Body of pancreas (tissue), 4 donors: ENCODE results near the gene TCF12. TPM values are rescaled to one million over a fixed set of nuclear protein-coding genes. Genes with fewer than 3 reads are reported as not detected.

Experiments
- ATAC-seq: fragments of 150-250 bp; one replicate; pipeline ENCODE4 v1.9.1; 2016
- DNase-seq, 4 donors: peaks; one replicate each; pipeline ENCODE4 v3.0.0-alpha.2; 2019
- H3K27ac ChIP-seq, 4 donors: fragments of 200-600 bp; sonication (generic); 1 replicate in 3 of 4; 2 replicates in 1 of 4; pipeline versions ENCODE4 v1.5.1 to v1.6.1; 2016 to 2019; ENCODE audit warnings: mild to moderate bottlenecking in 1 of 4, mixed read lengths in 1 of 4, moderate library complexity in 1 of 4
- H3K27me3 ChIP-seq, 2 donors: fragments of 200-600 bp; sonication (generic); one replicate each; pipeline ENCODE4 v1.6.0; 2016; ENCODE audit warnings: mild to moderate bottlenecking in 1 of 2
- H3K36me3 ChIP-seq, 2 donors: fragments of 200-600 bp; sonication (generic); replicated peaks in 1 of 2; 2 replicates each; pipeline ENCODE4 v1.5.1; 2016; ENCODE audit warnings: low read depth in 2 of 2; ENCODE audit not compliant: insufficient read depth in 1 of 2
- H3K4me1 ChIP-seq: fragments of 200-600 bp; sonication (generic); one replicate; pipeline ENCODE4 v1.6.0; 2016
- H3K4me3 ChIP-seq, 2 donors: fragments of 200-600 bp; sonication (generic); 1 replicate in 1 of 2; 2 replicates in 1 of 2; pipeline ENCODE4 v1.5.1; 2016 to 2019
- H3K9me3 ChIP-seq, 3 donors: fragments of 200-600 bp; sonication (generic); 1 replicate in 2 of 3; 2 replicates in 1 of 3; pipeline ENCODE4 v1.5.1; 2016
- CTCF ChIP-seq, 7 experiments: fragments of 450-650 bp in 4 of 7; fragments of 200-600 bp in 3 of 7; sonication (generic) in 3 of 7; IDR thresholded peaks; one replicate each; pipeline ENCODE4 v1.5.1; 2016 to 2019; ENCODE audit warnings: antibody characterized with exemption in 7 of 7
- POLR2A ChIP-seq, 3 donors: fragments of 450-650 bp; IDR thresholded peaks; one replicate each; pipeline ENCODE4 v1.6.1; 2016; ENCODE audit warnings: antibody characterized with exemption in 3 of 3, mild to moderate bottlenecking in 2 of 3
- WGBS, 2 donors: methylation state at CpG; one replicate each; pipeline ENCODE4 v1.1.5; 2017; 5-methylcytosine and 5-hydroxymethylcytosine counted together
- intact Hi-C: fragments of 100-400 bp; cut with DNase I; formaldehyde crosslinking; loops from one replicate; pipeline ENCODE4 v1.15.1; 2023
- total RNA-seq, 2 donors: library from RNA; depleted of rRNA; stranded (reverse); fragments of >200 nt; gene quantifications; one replicate each; pipeline ENCODE4 v1.1.0, GENCODE V29; 2016

TCF12 gene
- total RNA-seq, 2 donors from 2014 or later: 27.2 to 49.4 TPM

GRCh38 chr15:57112178-57112577 lies 193.7 kb downstream of the TCF12 start:
- Histone ChIP-seq H3K27me3 (no peaks in the 10 kb centered on the region), H3K4me3 (no peak overlapping the region), H3K36me3 (peaks cover 0 to 2% of the 10 kb centered on the region in 2 donors), H3K9me3 (no peaks in the 10 kb centered on the region), H3K4me1 (peaks cover 13% of the 10 kb centered on the region), H3K27ac (no peak overlapping the region)
- ATAC-seq: no peak
- TF ChIP-seq CTCF (IDR thresholded peaks at IDR 0.05) (no peak), POLR2A (IDR thresholded peaks at IDR 0.05) (no peak)
- no peak for DNase-seq
- 60 to 80% methylated on average over 2 of the region's 2 CpGs for WGBS, 2 donors
- intact Hi-C loops: no loop called here

- no peak for TF ChIP-seq POLR2A (IDR thresholded peaks at IDR 0.05)
- TF ChIP-seq CTCF (IDR thresholded peaks at IDR 0.05): no peak
- H3K27ac ChIP-seq: no peak overlapping the region
- intact Hi-C loops: no loop called here
- no peaks in the 10 kb centered on the region for H3K27me3 ChIP-seq
- no peak for ATAC-seq
- H3K4me1 ChIP-seq: peaks cover 20% of the 10 kb centered on the region
- DNase-seq: peak in 1 of 4 donors; percentile 25
- H3K9me3 ChIP-seq: no peaks in the 10 kb centered on the region
- H3K4me3 ChIP-seq: no peak overlapping the region
- H3K36me3 ChIP-seq: no peaks in the 10 kb centered on the region
- WGBS, 2 donors: 51 to 71% methylated on average over 3 of the region's 3 CpGs
Measured at GRCh38 chr15:57114070-57114469, 195.6 kb downstream of the TCF12 start.

- peaks cover 20% of the 10 kb centered on the region for H3K4me1 ChIP-seq
- intact Hi-C loops: no loop called here
Measured at GRCh38 chr15:57118013-57118799, 199.8 kb downstream of the TCF12 start.

GRCh38 chr15:57122080-57122840 lies 203.8 kb downstream of the TCF12 start:
- no peaks in the 10 kb centered on the region for H3K27me3 ChIP-seq
- ATAC-seq (no peak), DNase-seq (no peak)
- no peaks in the 10 kb centered on the region for H3K9me3 ChIP-seq
- H3K27ac ChIP-seq: no peak overlapping the region
- H3K4me1 ChIP-seq: peaks cover 7% of the 10 kb centered on the region
- peak overlapping the region in 1 of 2 donors; percentile 2 for H3K4me3 ChIP-seq
- intact Hi-C loops: no loop called here
- no peak for TF ChIP-seq CTCF (IDR thresholded peaks at IDR 0.05)
- TF ChIP-seq POLR2A (IDR thresholded peaks at IDR 0.05): no peak
- 67 to 90% methylated on average over 2 of the region's 2 CpGs for WGBS, 2 donors
- no peaks in the 10 kb centered on the region for H3K36me3 ChIP-seq

More at GRCh38 chr15:57118013-57118799, 199.8 kb downstream of the TCF12 start:
- Histone ChIP-seq H3K9me3 (no peaks in the 10 kb centered on the region), H3K36me3 (no peaks in the 10 kb centered on the region), H3K4me3 (no peak overlapping the region), H3K27ac (no peak overlapping the region), H3K27me3 (no peaks in the 10 kb centered on the region)
- ATAC-seq (no peak), DNase-seq (no peak)
- TF ChIP-seq CTCF (IDR thresholded peaks at IDR 0.05) (no peak), POLR2A (IDR thresholded peaks at IDR 0.05) (no peak)
- WGBS, 2 donors: 49 to 51% methylated on average over 2 of the region's 2 CpGs
